ENCODE results near the gene CD40LG. TPM values are rescaled to one million over a fixed set of nuclear protein-coding genes. Genes with fewer than 3 reads are reported as not detected.

Gene CD40LG
- total RNA-seq, result not detected in 2 replicates

GRCh38 chrX:136647677-136648360, at the start of gene CD40LG:
CD40LG (plus strand) TSS chrX:136648158; CDS start chrX:136648249, 91 bp downstream.

Other genes with a start within 250 kb of the CD40LG start
- gene BRS3, start 160.2 kb upstream of the CD40LG start, total RNA-seq, result under 0.01 TPM in 1 of 2 replicates, not detected in the other
- 38.3 and 43.8 TPM in 2 replicates for gene HTATSF1, start 150.6 kb upstream of the CD40LG start, total RNA-seq
- gene VGLL1, start 115.9 kb upstream of the CD40LG start, total RNA-seq, result not detected in 2 replicates
- gene ARHGEF6, start 132.8 kb downstream of the CD40LG start, total RNA-seq, result 18.6 and 21.3 TPM in 2 replicates
- gene RBMX, start 232.6 kb downstream of the CD40LG start, total RNA-seq, result 235 and 247 TPM in 2 replicates